Lower lobe of right lung (tissue), 2 donors: ENCODE measurements around the gene PDZD2. TPM values are rescaled to one million over a fixed set of nuclear protein-coding genes. Genes with fewer than 3 reads are reported as not detected.
"Not testable (repeated sequence)": the region's sequence is repeated elsewhere in the genome, so short reads cannot be mapped to it uniquely, and the experiment has no call there.

Experiments used
- ATAC-seq, 2 donors: fragments of 200-7000 bp; cut with Tn5 transposase; one replicate each; pipeline ENCODE4 v1.9.1; 2020 to 2022; ENCODE audit warnings: mild to moderate bottlenecking in 2 of 2, moderate library complexity in 2 of 2
- DNase-seq: peaks from one replicate; pipeline ENCODE4 v3.0.0-alpha.2; 2020
- H3K27ac ChIP-seq: fragments of 200-600 bp; one replicate; pipeline ENCODE4 v1.8.0; 2022
- H3K27me3 ChIP-seq: fragments of 200-600 bp; one replicate; pipeline ENCODE4 v1.8.0; 2022; ENCODE audit warnings: low read depth
- H3K36me3 ChIP-seq: fragments of 200-600 bp; one replicate; pipeline ENCODE4 v1.8.0; 2022; ENCODE audit warnings: mild to moderate bottlenecking
- H3K4me1 ChIP-seq: fragments of 200-600 bp; one replicate; pipeline ENCODE4 v1.8.0; 2022
- H3K4me3 ChIP-seq: fragments of 200-600 bp; one replicate; pipeline ENCODE4 v1.8.0; 2022; ENCODE audit warnings: mild to moderate bottlenecking
- H3K9me3 ChIP-seq: fragments of 200-600 bp; one replicate; pipeline ENCODE4 v1.8.0; 2022
- CTCF ChIP-seq: fragments of 200-600 bp; IDR thresholded peaks from one replicate; pipeline ENCODE4 v1.8.0; 2022; ENCODE audit warnings: antibody characterized with exemption, mild to moderate bottlenecking
- intact Hi-C: fragments of 100-400 bp; cut with DNase I; formaldehyde crosslinking; loops from one replicate; pipeline ENCODE4 v1.11.0; 2022
- total RNA-seq: library from RNA; stranded (reverse); fragmentation: NEBNext Ultra II Directional; extraction: Animal tissue kit (Norgen Biotek cat#: 25700); gene quantifications from one replicate; pipeline ENCODE4 v1.2.1, GENCODE V29; 2021
- donor health status: DM: no; HTN: yes; CAD: no; lungs with severe emphysema.

PDZD2 gene
- total RNA-seq, 1 donor from 2014 or later = 67.8 TPM

DNA sequence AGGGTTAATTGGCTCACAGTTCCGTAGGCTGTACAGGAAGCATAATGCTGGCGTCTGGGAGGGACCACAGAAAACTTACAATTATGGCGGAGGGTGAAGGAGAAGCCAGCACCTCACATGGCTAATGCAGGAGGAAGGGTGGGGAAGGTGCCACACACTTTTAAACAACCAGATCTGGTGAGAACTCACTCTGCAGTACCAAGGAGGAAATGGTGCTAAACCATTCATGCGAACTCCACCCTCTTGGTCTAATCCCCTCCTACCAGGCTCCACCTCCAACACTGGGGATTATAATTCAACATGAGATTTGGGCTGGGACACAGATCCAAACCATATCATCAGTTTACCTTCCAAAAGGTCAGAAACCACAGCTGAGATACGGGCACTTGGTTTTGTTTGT, 122.9 kb downstream of the PDZD2 start:
- no peak overlapping the region for H3K27ac ChIP-seq
- no peaks in the 10 kb centered on the region for H3K36me3 ChIP-seq
- H3K27me3 ChIP-seq = peaks cover 7% of the 10 kb centered on the region
- TF ChIP-seq CTCF = no peak
- intact Hi-C loops = no loop called here
- H3K4me3 ChIP-seq = no peak overlapping the region
- H3K9me3 ChIP-seq = no peaks in the 10 kb centered on the region
- no peak for ATAC-seq
- no peak for DNase-seq
- H3K4me1 ChIP-seq = no peaks in the 10 kb centered on the region

- Histone ChIP-seq H3K27me3 (peaks cover 7% of the 10 kb centered on the region), H3K36me3 (no peaks in the 10 kb centered on the region), H3K9me3 (no peaks in the 10 kb centered on the region), H3K4me1 (no peaks in the 10 kb centered on the region), H3K27ac (no peak overlapping the region), H3K4me3 (no peak overlapping the region)
- TF ChIP-seq CTCF = no peak
- no peak for ATAC-seq
- intact Hi-C loops = no loop called here
- DNase-seq = no peak
Observed at GRCh38 chr5:31763424-31763823, 124.5 kb downstream of the PDZD2 start.

DNA sequence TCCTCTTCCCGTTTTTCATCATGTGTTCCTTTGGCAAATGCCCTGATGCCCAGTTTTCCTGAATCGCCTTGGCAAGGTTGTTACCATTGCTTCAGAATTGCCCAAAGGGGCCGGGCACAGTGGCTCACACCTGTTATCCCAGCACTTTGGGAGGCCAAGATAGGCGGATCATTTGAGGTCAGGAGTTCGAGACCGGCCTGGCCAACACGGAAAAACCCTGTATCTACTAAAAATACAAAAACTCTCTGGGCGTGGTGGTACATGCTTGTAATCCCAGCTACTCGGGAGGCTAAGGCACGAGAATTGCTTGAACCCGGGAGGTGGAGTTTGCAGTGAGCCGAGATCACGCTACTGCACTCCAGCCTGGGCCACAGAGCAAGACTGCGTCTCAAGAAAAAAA, 125.8 kb downstream of the PDZD2 start:
- H3K27ac ChIP-seq, H3K4me1 ChIP-seq, H3K4me3 ChIP-seq, ATAC-seq, intact Hi-C loops, H3K27me3 ChIP-seq, H3K36me3 ChIP-seq, DNase-seq, H3K9me3 ChIP-seq: not testable (repeated sequence)

- DNase-seq (no peak), ATAC-seq (no peak)
- Histone ChIP-seq H3K4me1 (peaks cover 12% of the 10 kb centered on the region), H3K4me3 (no peak overlapping the region), H3K27ac (no peak overlapping the region), H3K36me3 (no peaks in the 10 kb centered on the region), H3K27me3 (peaks cover 7% of the 10 kb centered on the region), H3K9me3 (no peaks in the 10 kb centered on the region)
- intact Hi-C loops = no loop called here
- TF ChIP-seq CTCF = no peak
Observed at GRCh38 chr5:31767335-31768031, 128.6 kb downstream of the PDZD2 start.

DNA sequence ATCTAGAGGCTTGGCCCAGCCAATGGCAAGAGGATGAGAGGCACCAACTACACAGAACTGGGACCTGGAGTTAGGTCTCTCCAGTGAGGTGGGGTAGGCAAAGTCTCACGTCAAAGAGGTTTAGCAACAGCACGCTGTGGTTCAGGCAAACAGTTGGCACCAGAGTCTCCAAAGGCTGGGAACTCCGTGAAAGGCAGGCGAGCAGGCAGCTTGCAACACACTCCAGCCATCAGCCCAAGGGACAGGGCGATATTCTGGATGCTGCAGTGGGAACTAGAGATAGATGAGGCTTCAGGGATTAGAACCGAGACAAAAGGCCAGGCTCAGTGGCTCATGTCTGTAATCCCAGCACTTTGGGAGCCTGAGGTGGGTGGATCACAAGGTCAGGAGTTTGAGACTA, 129.1 kb downstream of the PDZD2 start:
- ATAC-seq = no peak
- intact Hi-C loops = no loop called here
- DNase-seq = no peak
- no peak for TF ChIP-seq CTCF
- Histone ChIP-seq H3K4me3 (no peak overlapping the region), H3K9me3 (no peaks in the 10 kb centered on the region), H3K4me1 (peaks cover 12% of the 10 kb centered on the region), H3K36me3 (no peaks in the 10 kb centered on the region), H3K27me3 (peaks cover 7% of the 10 kb centered on the region), H3K27ac (no peak overlapping the region)

DNA sequence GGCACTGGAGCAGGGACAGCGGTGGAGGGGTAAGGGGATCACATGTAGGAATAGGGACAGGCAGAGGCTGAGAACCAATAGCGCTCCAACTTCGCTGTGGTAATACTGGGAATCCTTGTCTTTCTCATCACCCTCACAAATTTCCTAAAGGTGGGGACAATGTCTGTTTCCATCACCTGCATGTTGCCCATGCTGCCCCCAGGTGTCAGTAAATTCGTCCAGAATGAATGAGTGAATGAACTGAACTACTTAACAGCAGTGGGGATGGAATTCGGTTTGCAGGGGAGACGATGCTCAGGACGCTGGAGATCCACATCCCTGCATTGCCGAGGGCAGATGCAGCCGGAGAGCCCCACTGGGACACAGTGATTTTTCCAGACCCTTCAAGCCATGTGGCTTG, 129.9 kb downstream of the PDZD2 start:
- intact Hi-C loops = no loop called here
- Histone ChIP-seq H3K27me3 (no peaks in the 10 kb centered on the region), H3K27ac (no peak overlapping the region), H3K36me3 (no peaks in the 10 kb centered on the region), H3K4me1 (peaks cover 12% of the 10 kb centered on the region), H3K4me3 (no peak overlapping the region), H3K9me3 (no peaks in the 10 kb centered on the region)
- DNase-seq (no peak), ATAC-seq (no peak)
- TF ChIP-seq CTCF = no peak
